Stomach smooth muscle (tissue), 2 donors: ENCODE results near the gene MSH5.
A peak's percentile ranks its signal among the peaks of the same experiment; 100 is the strongest.

ENCODE experiments used
- H3K27ac ChIP-seq: one replicate; pipeline ENCODE4 v1.7.0; 2013; ENCODE audit warnings: mild to moderate bottlenecking, low read length, inconsistent platforms
- H3K27me3 ChIP-seq, 2 donors: one replicate each; pipeline ENCODE4 v1.7.0; 2013; ENCODE audit warnings: low read length in 2 of 2; ENCODE audit not compliant: insufficient read depth in 2 of 2, control insufficient read depth in 1 of 2
- H3K36me3 ChIP-seq, 2 donors: one replicate each; pipeline ENCODE4 v1.7.0; 2013; ENCODE audit warnings: low read length in 2 of 2; ENCODE audit not compliant: control insufficient read depth in 2 of 2, insufficient read depth in 2 of 2
- H3K4me1 ChIP-seq: one replicate; pipeline ENCODE4 v1.7.0; 2013; ENCODE audit warnings: low read length; ENCODE audit not compliant: control insufficient read depth, insufficient read depth
- H3K4me3 ChIP-seq, 2 donors: one replicate each; pipeline ENCODE4 v1.7.0; 2013; ENCODE audit warnings: low read length in 2 of 2
- H3K9ac ChIP-seq, 2 donors: one replicate each; pipeline ENCODE4 v1.7.0; 2013; ENCODE audit warnings: low read length in 2 of 2, mild to moderate bottlenecking in 1 of 2
- H3K9me3 ChIP-seq, 2 donors: one replicate each; pipeline ENCODE4 v1.7.0; 2013; ENCODE audit warnings: low read length in 2 of 2; ENCODE audit not compliant: control insufficient read depth in 2 of 2
- donor health status: healthy.
- donor health status: Pancreatic carcinoma.

Gene MSH5

GRCh38 chr6:31723245-31723979 lies 16.4 kb upstream of the MSH5 start, which contains the start of gene MPIG6B:
MPIG6B (plus strand) TSS chr6:31723373; CDS start chr6:31723384, 11 bp downstream.
- Histone ChIP-seq H3K27me3 (no peaks in the 10 kb centered on the region), H3K9ac (no peak within 1 kb of the TSS), H3K36me3 (peaks cover 11 to 18% of the 10 kb centered on the region in 2 donors), H3K9me3 (no peaks in the 10 kb centered on the region), H3K4me1 (peaks cover 9% of the 10 kb centered on the region), H3K4me3 (no peak within 1 kb of the TSS), H3K27ac (no peak within 1 kb of the TSS)

GRCh38 chr6:31723980-31724691 lies 15.7 kb upstream of the MSH5 start:
- Histone ChIP-seq H3K4me3 (no peak overlapping the region), H3K27ac (no peak overlapping the region), H3K9ac (no peak overlapping the region), H3K27me3 (no peaks in the 10 kb centered on the region), H3K9me3 (no peaks in the 10 kb centered on the region), H3K4me1 (peaks cover 16% of the 10 kb centered on the region), H3K36me3 (peaks cover 11 to 18% of the 10 kb centered on the region in 2 donors)

- peaks cover 11 to 18% of the 10 kb centered on the region in 2 donors for H3K36me3 ChIP-seq
- no peaks in the 10 kb centered on the region for H3K27me3 ChIP-seq
- no peak overlapping the region for H3K9ac ChIP-seq
- no peaks in the 10 kb centered on the region for H3K9me3 ChIP-seq
- no peak overlapping the region for H3K27ac ChIP-seq
- H3K4me1 ChIP-seq = peaks cover 26% of the 10 kb centered on the region
- no peak overlapping the region for H3K4me3 ChIP-seq
These were observed 14.1 kb upstream of the MSH5 start for GRCh38 chr6:31725502-31726350.

- Histone ChIP-seq H3K27ac (peak overlapping the region; percentile 93), H3K4me1 (peaks cover 27% of the 10 kb centered on the region), H3K36me3 (peaks cover 18 to 25% of the 10 kb centered on the region in 2 donors), H3K9me3 (no peaks in the 10 kb centered on the region), H3K4me3 (peak overlapping the region in 1 of 2 donors; percentile 93), H3K9ac (peak overlapping the region; percentile 21 to 87), H3K27me3 (no peaks in the 10 kb centered on the region)
These were observed 12.6 kb upstream of the MSH5 start for GRCh38 chr6:31727034-31727716.

- no peaks in the 10 kb centered on the region for H3K9me3 ChIP-seq
- H3K4me1 ChIP-seq = peaks cover 27% of the 10 kb centered on the region
- peak overlapping the region; percentile 93 for H3K4me3 ChIP-seq
- peaks cover 19 to 28% of the 10 kb centered on the region in 2 donors for H3K36me3 ChIP-seq
- H3K27ac ChIP-seq = peak overlapping the region; percentile 93
- H3K27me3 ChIP-seq = no peaks in the 10 kb centered on the region
- peak overlapping the region; percentile 87 to 90 for H3K9ac ChIP-seq
These were observed 11.8 kb upstream of the MSH5 start for GRCh38 chr6:31727717-31728671.

- Histone ChIP-seq H3K9ac (peak within 1 kb of the TSS; percentile 87 to 90), H3K36me3 (peaks cover 29 to 37% of the 10 kb centered on the region in 2 donors), H3K4me1 (peaks cover 27% of the 10 kb centered on the region), H3K27me3 (no peaks in the 10 kb centered on the region), H3K27ac (peak within 1 kb of the TSS; percentile 93), H3K4me3 (peak within 1 kb of the TSS; percentile 93), H3K9me3 (no peaks in the 10 kb centered on the region)
These were observed 10.9 kb upstream of the MSH5 start, which contains the start of gene DDAH2 for GRCh38 chr6:31728767-31729514. DDAH2 (minus strand) TSS chr6:31729299; CDS start chr6:31729161, 138 bp downstream.

- H3K27ac ChIP-seq = peak overlapping the region; percentile 93
- H3K9me3 ChIP-seq = no peaks in the 10 kb centered on the region
- peak overlapping the region; percentile 87 to 90 for H3K9ac ChIP-seq
- peaks cover 33% of the 10 kb centered on the region for H3K4me1 ChIP-seq
- H3K4me3 ChIP-seq = peak overlapping the region; percentile 93
- H3K27me3 ChIP-seq = no peaks in the 10 kb centered on the region
- peaks cover 31 to 39% of the 10 kb centered on the region in 2 donors for H3K36me3 ChIP-seq
These were observed 10.3 kb upstream of the MSH5 start for GRCh38 chr6:31729515-31729978.

GRCh38 chr6:31729979-31730630 lies 9.7 kb upstream of the MSH5 start:
- Histone ChIP-seq H3K9ac (peak overlapping the region; percentile 87 to 90), H3K4me1 (peaks cover 38% of the 10 kb centered on the region), H3K27me3 (no peaks in the 10 kb centered on the region), H3K9me3 (no peaks in the 10 kb centered on the region), H3K27ac (peak overlapping the region; percentile 93), H3K36me3 (peaks cover 31 to 37% of the 10 kb centered on the region in 2 donors), H3K4me3 (peak overlapping the region; percentile 93)
